Tibial nerve (tissue), 4 donors: ENCODE measurements around the gene CKMT2. TPM values are rescaled to one million over a fixed set of nuclear protein-coding genes. Genes with fewer than 3 reads are reported as not detected.

Experiments used
- DNase-seq, 2 donors: peaks; one replicate each; pipeline ENCODE4 v3.0.0-alpha.2; 2019; ENCODE audit warnings: low spot score in 2 of 2
- H3K27ac ChIP-seq, 4 donors: fragments of 200-600 bp; sonication (generic) in 3 of 4; one replicate each; pipeline ENCODE4 v1.5.1; 2017 to 2019; ENCODE audit warnings: mild to moderate bottlenecking in 1 of 4
- H3K27me3 ChIP-seq, 2 donors: fragments of 200-600 bp; sonication (generic) in 1 of 2; one replicate each; pipeline versions ENCODE4 v1.5.1 to v1.6.0; 2017 to 2019
- H3K36me3 ChIP-seq, 3 donors: fragments of 200-600 bp; sonication (generic); one replicate each; pipeline ENCODE4 v1.5.1; 2018 to 2019
- H3K4me1 ChIP-seq, 4 donors: fragments of 200-600 bp; sonication (generic) in 3 of 4; one replicate each; pipeline ENCODE4 v1.5.1; 2017 to 2019
- H3K4me3 ChIP-seq, 4 donors: fragments of 200-600 bp; sonication (generic) in 3 of 4; one replicate each; pipeline ENCODE4 v1.5.1; 2017 to 2019; ENCODE audit warnings: mild to moderate bottlenecking in 1 of 4, moderate library complexity in 1 of 4
- H3K9me3 ChIP-seq, 4 donors: fragments of 200-600 bp; sonication (generic) in 3 of 4; one replicate each; pipeline ENCODE4 v1.5.1; 2017 to 2019
- CTCF ChIP-seq, 5 experiments: fragments of 200-600 bp in 3 of 5; fragments of 450-650 bp in 2 of 5; sonication (generic) in 3 of 5; IDR thresholded peaks; one replicate each; pipeline ENCODE4 v1.5.1; 2016 to 2019; ENCODE audit warnings: antibody characterized with exemption in 5 of 5, mild to moderate bottlenecking in 3 of 5, moderate library complexity in 2 of 5
- EP300 ChIP-seq, 2 donors: sonication (generic); formaldehyde crosslinking; IDR thresholded peaks; one replicate each; pipeline ENCODE4 v1.6.1; 2017; ENCODE audit warnings: antibody characterized with exemption in 2 of 2, mild to moderate bottlenecking in 1 of 2
- POLR2A ChIP-seq, 2 donors: fragments of 450-650 bp; IDR thresholded peaks; one replicate each; pipeline ENCODE4 v1.6.1; 2017; ENCODE audit warnings: antibody characterized with exemption in 2 of 2, mild to moderate bottlenecking in 2 of 2, moderate library complexity in 2 of 2
- WGBS, 2 donors: methylation state at CpG; one replicate each; pipeline ENCODE4 v1.1.5; 2018; 5-methylcytosine and 5-hydroxymethylcytosine counted together
- small RNA-seq: library from RNA; depleted of rRNA; stranded (forward); fragments of <200 nt; gene quantifications from one replicate; pipeline ENCODE3, GENCODE V24; 2016
- total RNA-seq, 4 donors: library from RNA; depleted of rRNA; stranded (reverse); fragments of >200 nt; gene quantifications; one replicate each; pipeline ENCODE4 v1.1.0, GENCODE V29; 2016

CKMT2 gene
- total RNA-seq, 4 donors from 2014 or later = 1.8 to 23.7 (median 4.0) TPM

- WGBS, 2 donors = 88 to 91% methylated on average over 3 of the region's 3 CpGs
- no peak overlapping the region for H3K27ac ChIP-seq
- no peaks in the 10 kb centered on the region for H3K4me1 ChIP-seq
- no peak overlapping the region for H3K4me3 ChIP-seq
- no peaks in the 10 kb centered on the region for H3K9me3 ChIP-seq
- DNase-seq = no peak
- TF ChIP-seq POLR2A (IDR thresholded peaks at IDR 0.05) = no peak
- no peak for TF ChIP-seq CTCF (IDR thresholded peaks at IDR 0.05)
- TF ChIP-seq EP300 (IDR thresholded peaks at IDR 0.05) = no peak
- H3K27me3 ChIP-seq = no peaks in the 10 kb centered on the region
- H3K36me3 ChIP-seq = peaks cover 0 to 53% (median 0%) of the 10 kb centered on the region in 3 donors
These were observed 81.5 kb downstream of the CKMT2 start for GRCh38 chr5:81314581-81314980.

- H3K4me3 ChIP-seq = no peak overlapping the region
- H3K9me3 ChIP-seq = no peaks in the 10 kb centered on the region
- H3K36me3 ChIP-seq = peaks cover 0 to 49% (median 0%) of the 10 kb centered on the region in 3 donors
- H3K27ac ChIP-seq = no peak overlapping the region
- no peak for DNase-seq
- TF ChIP-seq POLR2A (IDR thresholded peaks at IDR 0.05) = no peak
- 51 to 53% methylated on average over 1 of the region's 1 CpG for WGBS, 2 donors
- H3K4me1 ChIP-seq = no peaks in the 10 kb centered on the region
- no peaks in the 10 kb centered on the region for H3K27me3 ChIP-seq
These were observed 82.2 kb downstream of the CKMT2 start for GRCh38 chr5:81315336-81315735.

- WGBS, 2 donors = 90 to 94% methylated on average over 4 of the region's 4 CpGs
- no peak overlapping the region for H3K4me3 ChIP-seq
- TF ChIP-seq CTCF (IDR thresholded peaks at IDR 0.05) (no peak), EP300 (IDR thresholded peaks at IDR 0.05) (no peak), POLR2A (IDR thresholded peaks at IDR 0.05) (no peak)
These were observed 82.7 kb downstream of the CKMT2 start for GRCh38 chr5:81315830-81316229.

More at GRCh38 chr5:81315830-81316229, 82.7 kb downstream of the CKMT2 start:
- peaks cover 0 to 44% (median 0%) of the 10 kb centered on the region in 3 donors for H3K36me3 ChIP-seq
- H3K27me3 ChIP-seq = no peaks in the 10 kb centered on the region
- no peaks in the 10 kb centered on the region for H3K9me3 ChIP-seq
- H3K27ac ChIP-seq = no peak overlapping the region
- H3K4me1 ChIP-seq = no peaks in the 10 kb centered on the region
- no peak for DNase-seq

Small RNA genes within 50 kb of the gene (small RNA-seq; reads per million reads assigned to genes)
- not detected for gene AC026436.1

Other genes with a start within 250 kb of the CKMT2 start
- 10 to 100 TPM; 18.2 to 18.8 (median 18.4) TPM for gene ZCCHC9, start 68.3 kb downstream of the CKMT2 start, total RNA-seq
- 1 to 10 TPM in 1 of 4 donors, not detected in 3; 1.7 TPM for gene ACOT12, start 160.8 kb downstream of the CKMT2 start, total RNA-seq